NCI-H1048 (cell line): ENCODE results near the gene HOXA13.

ENCODE experiments used
- DNase-seq: peaks from one replicate; lab custom pipeline; 2025; lab: John Stamatoyannopoulos, UW

HOXA13 gene

DNA sequence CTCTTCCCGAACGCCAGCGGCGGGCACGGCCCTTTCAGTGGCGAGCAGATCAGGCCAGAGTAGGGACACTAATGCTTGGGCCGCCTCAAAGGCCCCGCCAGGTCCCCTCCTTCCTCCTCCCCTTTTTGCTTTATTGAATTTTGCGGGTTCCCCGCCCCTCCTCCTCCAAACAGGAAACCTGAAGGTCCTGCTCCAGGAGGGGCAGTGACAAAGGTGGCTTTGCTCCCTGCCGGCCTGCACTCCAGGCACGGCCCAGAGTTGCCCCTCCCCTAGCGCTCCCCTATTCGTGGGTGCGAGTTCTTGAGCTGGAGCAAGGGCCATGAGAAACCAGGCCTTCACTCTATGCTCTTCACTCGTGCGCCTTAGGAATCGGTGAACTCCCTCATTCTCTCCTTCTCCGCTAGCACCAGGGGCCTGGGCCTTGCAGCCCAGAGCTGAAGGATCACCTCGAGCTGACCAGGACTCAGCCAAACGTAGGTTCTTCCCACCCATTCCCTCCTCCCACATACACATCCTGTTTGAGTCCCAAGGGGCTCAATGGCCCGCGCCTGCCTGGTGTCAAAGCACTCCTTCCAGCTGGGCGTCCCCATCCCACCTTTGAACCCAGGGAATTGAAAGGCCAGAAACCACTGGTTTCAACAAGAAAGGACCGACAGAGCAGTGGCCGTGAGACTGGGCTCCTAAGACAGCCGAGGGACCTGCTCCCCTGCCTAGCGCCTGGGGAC is 51.7 kb downstream of the HOXA13 start:
- DNase-seq: no peak

GRCh38 chr7:27147199-27148030 is 52.5 kb downstream of the HOXA13 start, which contains the start of gene HOXA6:
Gene HOXA6, minus strand, starts transcription at chr7:27147774. Its CDS starts 25 bp downstream, at chr7:27147749.
- DNase-seq: no peak

DNA sequence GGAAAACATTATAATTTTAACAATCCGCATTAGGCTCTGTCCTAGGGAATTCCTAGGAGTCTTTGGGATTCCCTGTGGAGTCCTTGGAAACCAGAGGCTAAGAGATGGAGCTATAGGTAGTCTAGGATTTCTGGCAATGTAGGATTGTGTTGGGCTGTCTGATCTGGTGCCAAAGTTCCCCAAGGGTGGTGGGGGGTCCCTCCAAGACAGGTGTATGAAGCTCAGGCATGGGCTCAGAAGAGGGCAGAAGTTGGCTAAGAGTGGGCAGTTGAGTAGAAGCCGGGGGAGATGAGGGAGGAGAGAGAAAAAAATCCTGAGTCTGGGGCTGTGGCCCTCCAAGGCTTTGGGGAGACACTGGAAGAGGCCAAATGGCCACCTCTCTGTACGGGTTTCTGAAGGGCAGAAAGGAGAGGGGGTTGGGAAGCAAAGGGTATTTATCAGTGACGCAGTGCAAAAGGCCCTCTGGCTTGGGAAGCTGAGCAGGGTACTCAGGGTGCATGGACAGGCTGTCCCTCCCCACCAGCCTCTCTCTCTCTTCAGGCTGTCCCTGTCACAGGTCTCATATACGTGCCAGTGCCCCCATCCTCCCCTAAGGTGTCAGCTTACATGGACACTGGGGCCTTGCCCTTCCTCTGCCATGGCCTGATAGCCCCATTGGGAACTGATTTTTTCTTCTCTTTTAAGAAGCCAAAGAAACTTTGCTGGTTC is 53.2 kb downstream of the HOXA13 start:
- no peak for DNase-seq

DNA sequence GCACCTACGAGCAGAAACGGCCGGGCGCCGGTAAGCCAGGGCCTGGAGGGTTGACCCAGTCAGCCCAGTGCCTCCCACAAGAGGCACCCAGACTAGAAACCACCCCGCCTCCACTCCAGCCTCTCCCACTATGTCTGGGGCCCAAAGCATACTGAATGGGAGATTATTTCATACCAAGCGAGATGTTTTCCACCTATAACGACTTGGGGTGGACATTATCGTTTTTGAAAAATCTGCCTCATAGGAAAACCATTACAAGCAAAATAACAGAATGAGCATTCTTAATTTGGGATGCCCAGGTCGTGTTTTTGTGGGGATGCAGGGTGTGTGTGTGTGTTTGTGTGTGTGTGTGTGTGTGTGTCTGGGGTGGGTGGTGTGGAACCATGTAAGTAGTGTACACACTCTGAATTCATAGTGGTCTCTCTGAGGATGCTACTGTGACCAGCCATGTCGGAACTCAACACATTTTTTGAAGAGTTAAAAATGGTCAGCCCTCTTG is 53.9 kb downstream of the HOXA13 start:
- no peak for DNase-seq

DNA sequence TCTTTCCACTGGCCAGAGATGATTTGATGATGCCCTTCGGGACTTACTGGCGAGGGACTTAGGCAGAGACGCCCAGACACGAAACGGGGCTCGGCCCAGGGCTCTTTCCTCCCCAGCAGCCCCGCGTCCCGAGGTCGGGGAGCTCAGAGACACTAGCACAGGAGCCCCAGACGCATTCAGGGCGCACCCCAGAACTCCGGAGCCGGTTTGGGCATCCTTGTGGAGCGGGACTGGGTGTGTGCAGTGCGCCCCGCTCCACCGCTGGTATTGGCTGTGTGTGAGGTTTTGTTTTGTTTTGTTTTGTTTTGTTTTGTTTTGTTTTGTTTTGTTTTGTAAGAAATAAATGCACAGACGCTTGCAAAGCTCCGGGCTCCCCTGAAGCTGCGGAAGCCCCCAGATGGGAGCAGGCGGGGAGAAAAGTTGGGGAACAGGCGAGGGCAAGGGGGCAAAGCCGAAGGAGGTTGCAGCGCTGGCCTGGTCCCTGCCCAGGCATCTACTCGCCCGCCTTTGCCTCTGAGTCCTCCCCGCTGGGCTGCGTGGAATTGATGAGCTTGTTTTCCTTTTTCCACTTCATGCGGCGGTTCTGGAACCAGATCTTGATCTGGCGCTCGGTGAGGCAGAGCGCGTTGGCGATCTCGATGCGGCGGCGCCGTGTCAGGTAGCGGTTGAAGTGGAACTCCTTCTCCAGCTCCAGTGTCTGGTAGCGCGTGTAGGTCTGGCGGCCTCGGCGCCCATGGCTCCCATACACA is 54.6 kb downstream of the HOXA13 start:
- no peak for DNase-seq

DNA sequence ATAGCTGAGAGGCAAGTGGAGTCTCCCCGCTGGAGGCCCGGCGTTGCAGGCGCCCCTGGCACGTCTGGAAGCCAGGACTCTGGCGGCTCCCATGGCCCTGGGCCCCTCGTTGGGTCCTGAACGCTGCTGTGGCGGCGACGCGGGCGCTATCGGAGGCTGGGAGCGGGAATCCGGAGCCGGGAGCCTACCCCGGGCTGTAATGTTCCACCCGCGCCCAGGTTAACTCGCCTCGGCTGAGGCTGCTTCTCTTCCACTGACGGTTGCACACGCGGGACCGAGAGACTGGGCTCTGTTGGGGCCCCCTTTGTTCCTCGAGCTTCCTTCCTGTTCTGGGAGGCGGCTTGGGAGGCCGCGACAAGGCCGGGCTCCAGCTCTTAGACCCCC is 55.1 kb downstream of the HOXA13 start:
- DNase-seq: no peak
